RCC 7860 (cell line): ENCODE data around the gene SYCP2.
A peak's percentile ranks its signal among the peaks of the same experiment; 100 is the strongest.

Source experiments
- DNase-seq: peaks from one replicate; pipeline ENCODE4 v3.0.0-alpha.2; 2015; ENCODE audit warnings: low spot score
- FAIRE-seq: peaks from 2 replicates; lab custom pipeline; 2012; peaks lifted over from hg19 to GRCh38; lab: Jason Lieb, UNC

SYCP2 gene

DNA sequence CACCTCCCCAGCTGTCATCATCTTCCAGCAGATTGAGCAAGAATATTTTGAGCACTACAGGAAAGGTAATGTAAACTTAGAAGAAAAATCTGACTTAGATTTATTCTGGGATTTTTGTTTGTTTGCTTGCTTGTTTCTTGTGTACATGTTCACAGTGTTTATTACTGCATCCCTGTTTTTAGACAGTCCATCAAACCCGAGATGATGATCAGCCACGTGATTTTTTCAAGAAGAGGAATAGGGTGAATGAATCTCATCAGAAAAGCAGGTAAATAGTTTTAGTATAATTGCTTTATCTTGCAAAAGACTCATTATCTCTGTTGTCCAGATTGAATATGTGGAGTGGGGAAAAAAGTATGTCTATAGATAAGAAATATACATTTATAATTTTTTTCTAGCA lies 8.8 kb upstream of the SYCP2 start:
- FAIRE-seq, result no peak
- no peak for DNase-seq

DNA sequence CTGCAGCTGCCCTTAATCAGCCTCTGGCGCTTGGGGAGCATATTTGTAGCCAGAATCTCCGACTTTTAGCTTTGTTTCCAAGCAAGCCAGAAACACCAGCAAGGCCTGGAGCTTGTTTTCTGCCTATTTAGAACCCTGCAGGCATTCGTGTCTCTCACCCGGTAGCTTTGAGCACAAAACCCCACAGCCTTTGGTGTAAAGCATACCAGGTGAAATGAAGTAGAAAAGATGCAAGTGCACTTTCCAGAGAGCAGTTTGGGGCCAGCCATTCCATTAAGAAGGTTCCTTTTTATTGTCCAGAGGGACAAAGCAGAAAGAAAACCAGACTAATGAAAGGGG lies 7.5 kb upstream of the SYCP2 start:
- no peak for FAIRE-seq
- no peak for DNase-seq

DNA sequence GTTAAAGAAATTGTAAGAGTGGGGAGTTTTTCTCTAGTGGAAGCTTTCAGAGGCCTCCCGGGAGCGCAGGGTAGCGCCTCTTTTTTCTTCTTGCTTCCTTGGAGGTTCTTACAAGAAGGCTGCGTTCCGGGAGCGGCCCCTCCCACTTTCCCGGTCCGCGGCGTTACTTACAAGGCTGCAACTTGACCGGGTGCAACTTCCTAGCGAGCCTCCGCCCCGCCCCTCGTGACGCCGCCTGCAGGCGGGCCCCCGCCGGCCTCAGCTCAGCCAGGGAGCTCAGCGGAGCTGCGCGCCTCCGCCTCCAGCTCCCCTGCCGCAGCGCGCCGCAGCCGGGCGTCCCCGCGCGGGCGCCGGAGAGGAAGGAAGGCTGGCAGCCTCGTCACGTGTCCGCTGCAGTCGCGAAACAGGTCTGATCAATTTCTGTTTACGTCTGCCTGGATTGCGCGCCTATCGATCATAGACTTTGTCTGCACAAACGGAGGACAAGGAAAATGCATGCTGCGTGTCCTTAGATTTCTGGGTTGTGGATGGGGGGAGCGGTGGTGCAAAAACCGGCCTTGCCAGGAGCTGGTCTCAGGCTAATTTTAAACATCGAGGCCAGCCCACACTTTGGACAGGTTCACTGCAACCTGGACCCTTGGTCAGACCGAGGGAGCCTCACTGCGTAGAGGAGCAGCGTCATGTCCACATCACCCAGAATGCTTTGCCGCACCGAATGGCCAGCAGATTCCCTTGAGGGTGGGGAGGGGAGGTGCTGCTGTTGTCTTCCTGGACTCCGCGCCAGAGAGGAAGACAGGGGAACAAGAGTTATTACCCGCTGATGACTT lies 6.9 kb upstream of the SYCP2 start, which contains the start of the genes FAM217B and PPP1R3D:
Gene FAM217B (plus strand): TSS at position 261 of the 827 bp plus-strand sequence. CDS start 3,555 bp downstream, outside the sequence.
Gene PPP1R3D (minus strand): TSS at position 177 of the 827 bp plus-strand sequence. CDS start 374 bp downstream, outside the sequence.
- FAIRE-seq (peak; percentile 63), DNase-seq (peak; percentile 85)

DNA sequence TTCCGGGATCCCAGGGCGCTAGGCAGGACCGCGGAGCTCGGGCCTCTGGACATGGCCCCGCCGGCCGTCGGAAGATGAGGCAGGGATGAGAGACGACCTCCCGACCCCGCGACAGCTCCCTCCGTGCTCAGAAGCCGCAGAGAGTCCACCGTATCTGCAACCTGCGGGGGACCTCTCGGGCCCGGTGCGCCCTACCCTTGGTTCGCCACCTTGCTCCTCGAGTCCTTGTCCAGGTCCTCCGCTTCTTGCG lies 6.4 kb upstream of the SYCP2 start:
- FAIRE-seq (no peak), DNase-seq (no peak)

- no peak for DNase-seq
These were observed 5.8 kb upstream of the SYCP2 start for GRCh38 chr20:59939052-59939878.

GRCh38 chr20:59938696-59939051 lies 5.2 kb upstream of the SYCP2 start:
- no peak for FAIRE-seq

More at GRCh38 chr20:59939052-59939878, 5.8 kb upstream of the SYCP2 start:
- FAIRE-seq, result no peak

GRCh38 chr20:59938221-59938620 lies 4.8 kb upstream of the SYCP2 start:
- FAIRE-seq, result no peak

More at GRCh38 chr20:59938696-59939051, 5.2 kb upstream of the SYCP2 start:
- peak; percentile 10 for DNase-seq

GRCh38 chr20:59937150-59937549 lies 3.7 kb upstream of the SYCP2 start:
- FAIRE-seq (no peak), DNase-seq (no peak)

More at GRCh38 chr20:59938221-59938620, 4.8 kb upstream of the SYCP2 start:
- DNase-seq, result peak; percentile 24

DNA sequence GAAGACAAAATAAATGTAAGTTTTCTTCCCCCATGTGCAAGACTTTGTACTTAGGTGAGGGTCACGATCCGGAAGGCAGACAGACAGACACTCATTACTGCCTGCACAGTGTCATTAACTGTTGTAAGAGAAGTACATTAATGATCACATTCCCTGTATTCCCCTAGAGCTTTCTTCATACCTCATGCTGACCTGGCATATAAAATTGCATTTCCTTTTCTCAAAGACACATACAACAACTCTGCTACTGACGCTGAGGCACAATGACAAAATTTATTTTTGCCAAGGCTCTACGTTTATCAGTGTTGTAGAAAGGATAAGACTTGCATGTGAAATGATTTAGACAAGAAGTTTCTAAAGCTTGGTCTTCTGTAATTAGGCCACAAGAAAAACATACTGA lies 3.0 kb upstream of the SYCP2 start:
- DNase-seq (no peak), FAIRE-seq (no peak)

DNA sequence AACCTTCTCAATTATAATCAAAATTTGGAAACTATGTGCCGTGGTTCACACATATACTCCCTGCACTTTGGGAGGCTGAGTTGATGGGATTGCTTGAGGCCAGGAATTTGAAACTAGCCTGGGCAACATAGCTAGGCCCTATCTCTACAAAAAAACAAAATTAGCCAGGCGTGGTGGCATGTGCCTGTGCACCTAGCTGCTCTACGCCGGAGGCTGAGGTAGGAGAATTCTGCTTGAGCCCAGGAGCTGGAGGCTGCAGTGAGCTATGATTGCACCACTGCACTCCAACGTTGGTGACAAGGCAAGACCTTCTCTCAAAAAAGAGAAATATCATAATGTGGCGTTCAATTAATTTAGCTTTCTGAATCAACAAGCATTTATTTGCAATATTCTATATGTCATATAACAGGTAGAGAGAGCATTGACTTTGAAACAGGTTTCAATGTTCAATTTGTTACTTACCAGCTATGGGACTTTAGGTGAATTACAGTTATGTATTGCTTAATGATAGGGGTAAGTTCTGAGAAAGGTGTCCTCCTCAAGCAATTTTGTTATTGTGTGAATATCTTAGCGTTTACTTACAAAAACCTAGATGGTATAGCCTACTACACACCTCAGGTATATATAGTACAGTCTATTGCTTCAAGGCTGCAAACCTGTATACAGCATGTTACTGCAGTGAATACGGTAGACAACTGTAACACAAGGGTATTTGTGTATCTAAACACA lies 2.2 kb upstream of the SYCP2 start:
- DNase-seq (no peak), FAIRE-seq (no peak)

- FAIRE-seq (no peak), DNase-seq (peak; percentile 9)
These were observed 580 bp upstream of the SYCP2 start for GRCh38 chr20:59933849-59934585.

DNA sequence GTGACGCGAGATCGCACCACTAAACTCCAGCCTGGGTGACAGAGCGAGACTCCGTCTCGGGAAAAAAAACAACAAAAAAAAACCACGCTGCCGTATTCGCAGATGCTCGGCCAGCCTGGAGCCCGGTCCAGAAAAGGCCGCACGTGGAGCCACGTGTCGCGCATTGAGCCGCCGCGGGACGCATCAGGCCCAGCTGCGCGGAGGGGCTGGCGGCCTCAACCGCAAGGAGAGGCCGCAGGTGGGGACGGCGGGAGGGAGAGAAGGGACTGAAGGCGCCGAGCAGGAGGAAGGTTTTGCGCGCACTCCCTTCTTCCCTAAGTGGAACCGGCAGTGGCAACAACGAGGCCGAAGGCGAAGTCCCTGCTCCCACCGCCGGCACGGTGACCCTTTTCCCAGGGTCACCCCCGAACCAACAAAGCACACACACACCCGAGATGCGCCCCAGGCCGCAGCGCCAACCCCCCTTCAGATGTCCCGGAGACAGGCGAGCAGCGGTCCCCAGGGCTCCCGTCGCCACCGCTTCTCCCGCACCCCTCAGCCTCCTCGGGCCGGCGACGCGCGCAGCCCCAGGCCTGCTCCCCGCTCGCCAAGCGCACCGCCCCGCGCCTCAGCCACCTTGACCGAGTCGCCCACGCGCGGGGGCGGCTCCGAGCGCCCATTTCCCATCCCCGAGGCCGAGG lies 681 bp downstream of the SYCP2 start:
- FAIRE-seq (no peak), DNase-seq (no peak)

- DNase-seq (no peak), FAIRE-seq (no peak)
These were observed 1.7 kb downstream of the SYCP2 start for GRCh38 chr20:59931511-59932312.

DNA sequence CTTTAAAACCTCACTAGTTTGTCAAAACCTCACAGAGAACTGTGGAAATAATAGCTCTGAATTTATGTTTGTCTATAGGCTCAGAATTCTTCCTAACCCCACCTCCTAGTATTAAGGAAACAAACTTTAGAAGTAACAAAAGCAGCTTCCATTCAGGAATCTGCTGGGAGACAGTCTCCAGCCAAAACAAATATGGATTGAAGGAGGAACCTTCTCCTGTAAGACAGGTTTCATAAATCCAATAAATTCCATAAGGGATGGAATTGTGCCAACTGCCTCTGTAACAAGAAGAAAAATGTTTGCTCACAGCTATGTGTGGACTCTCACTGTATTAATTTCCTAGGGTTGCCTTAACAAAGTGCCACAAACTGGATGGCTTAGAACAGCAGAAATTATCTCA lies 7.5 kb downstream of the SYCP2 start:
- DNase-seq (no peak), FAIRE-seq (no peak)

- FAIRE-seq (no peak), DNase-seq (no peak)
These were observed 8.1 kb downstream of the SYCP2 start for GRCh38 chr20:59925359-59925758.

DNA sequence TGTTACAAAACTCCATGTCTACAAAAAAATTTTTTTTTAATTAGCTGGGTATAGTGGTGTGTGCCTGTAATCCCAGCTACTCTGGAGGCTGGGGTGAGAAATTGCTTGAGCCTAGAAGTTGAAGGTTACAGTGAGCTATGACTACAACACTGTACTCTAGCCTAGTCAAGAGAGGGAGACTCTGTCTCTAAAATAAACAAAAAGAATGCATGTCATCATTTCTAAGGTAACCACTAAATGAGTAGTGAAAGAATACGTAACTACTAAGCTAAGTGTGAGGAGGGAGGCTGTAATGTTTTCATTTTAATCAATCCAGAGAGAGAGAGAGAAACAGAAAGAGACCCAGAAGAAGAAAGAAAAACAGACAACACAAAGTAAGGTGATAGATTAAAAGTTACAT lies 9.9 kb downstream of the SYCP2 start:
- no peak for DNase-seq
- no peak for FAIRE-seq

- DNase-seq, result no peak
- no peak for FAIRE-seq
These were observed 12.5 kb downstream of the SYCP2 start for GRCh38 chr20:59920944-59921343.

DNA sequence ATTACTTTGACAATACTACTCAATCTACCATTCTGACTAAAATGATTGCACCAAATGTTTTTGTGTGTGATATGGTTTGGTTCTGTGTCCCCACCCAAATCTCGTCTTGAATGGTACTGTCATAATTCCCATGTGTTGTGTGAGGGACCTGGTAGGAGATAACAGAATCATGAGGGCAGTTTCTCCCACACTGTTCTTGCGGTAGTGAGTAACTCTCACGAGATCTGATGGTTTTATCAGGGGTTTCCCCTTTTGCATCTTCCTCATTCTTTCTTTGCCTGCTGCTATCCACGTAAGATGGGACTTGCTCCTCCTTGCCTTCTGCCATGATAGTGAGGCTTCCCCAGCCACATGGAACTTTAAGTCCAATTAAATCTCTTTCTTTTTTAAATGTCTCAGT lies 20.8 kb downstream of the SYCP2 start:
- FAIRE-seq, result no peak
- no peak for DNase-seq

- FAIRE-seq (no peak), DNase-seq (no peak)
These were observed 22.4 kb downstream of the SYCP2 start for GRCh38 chr20:59911041-59911440.
